GM18858 (cell line): ENCODE results near the gene PDE1C.

Experiments used
- ATAC-seq: cut with Tn5 transposase; IDR thresholded peaks from one replicate; pipeline ENCODE4 v1.9.1; 2021; ENCODE audit not compliant: unreplicated experiment

Gene PDE1C

DNA sequence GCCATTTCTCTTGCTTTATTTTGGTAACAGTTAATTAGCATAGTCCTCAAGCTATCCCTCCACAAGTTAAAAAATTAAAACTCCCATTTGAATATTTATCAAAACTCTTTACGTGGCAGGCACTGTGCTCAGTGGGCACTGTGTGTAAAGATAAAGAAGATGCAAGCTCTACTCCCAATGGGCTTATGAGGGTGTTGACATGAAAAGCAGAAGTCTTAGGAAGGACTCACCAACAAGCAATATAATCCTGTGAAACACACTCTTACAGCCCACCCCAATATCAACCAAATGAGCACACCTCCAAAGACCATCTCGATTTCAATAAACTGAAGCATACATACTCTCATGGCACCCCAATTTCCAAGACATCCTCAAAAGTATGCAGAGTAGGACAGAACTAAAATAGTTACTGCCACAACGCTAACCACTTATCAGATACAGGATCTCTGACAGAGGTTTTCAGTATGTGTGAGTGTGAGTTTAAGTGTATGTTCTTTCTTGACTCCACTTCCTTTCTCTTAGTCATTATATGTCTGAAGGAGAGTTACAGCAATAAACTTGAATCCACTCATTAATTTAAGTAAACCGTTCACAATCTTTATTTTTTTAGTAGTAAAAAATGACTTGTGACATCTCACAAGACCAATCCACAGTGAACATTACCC is 120.0 kb downstream of the PDE1C start:
- ATAC-seq: no peak

DNA sequence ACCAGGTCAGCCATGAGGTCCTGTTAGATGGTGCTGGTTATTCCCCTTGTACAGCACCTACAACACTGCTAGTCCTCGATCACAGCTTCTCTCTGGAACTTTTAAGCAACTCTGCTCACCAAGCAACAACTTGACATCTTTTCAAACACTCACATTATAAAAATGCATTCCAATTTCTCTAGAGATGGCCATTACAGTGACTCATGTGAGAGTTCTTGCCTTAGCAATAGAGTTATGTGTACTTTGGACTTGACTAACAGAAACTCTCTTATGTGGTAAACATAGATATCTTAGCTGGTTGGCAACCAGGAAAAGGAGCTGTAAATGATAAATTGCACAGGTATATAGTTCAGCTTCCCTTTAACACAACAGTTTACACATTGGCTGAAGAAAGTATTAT is 122.2 kb downstream of the PDE1C start:
- ATAC-seq: peak; percentile 43

DNA sequence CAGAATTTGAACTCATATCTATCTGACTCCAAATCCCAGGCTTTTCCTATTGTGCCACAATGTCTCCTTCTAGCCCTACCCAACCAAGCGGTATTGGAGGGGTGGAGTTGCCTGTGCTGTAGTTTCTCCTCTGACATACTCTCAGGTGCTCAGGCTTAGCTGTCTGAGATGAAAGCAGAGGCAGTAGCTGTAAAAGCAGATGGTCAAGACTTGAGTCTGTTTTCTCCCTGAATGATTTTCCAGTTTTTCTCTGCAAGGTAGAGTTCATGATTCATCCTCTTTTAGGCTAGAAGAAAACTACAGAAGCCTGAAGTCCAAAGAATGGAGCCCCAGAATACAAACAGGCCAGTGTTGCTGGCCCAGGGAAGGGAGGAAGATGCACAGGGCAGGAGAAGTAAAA is 130.0 kb downstream of the PDE1C start:
- ATAC-seq: no peak

DNA sequence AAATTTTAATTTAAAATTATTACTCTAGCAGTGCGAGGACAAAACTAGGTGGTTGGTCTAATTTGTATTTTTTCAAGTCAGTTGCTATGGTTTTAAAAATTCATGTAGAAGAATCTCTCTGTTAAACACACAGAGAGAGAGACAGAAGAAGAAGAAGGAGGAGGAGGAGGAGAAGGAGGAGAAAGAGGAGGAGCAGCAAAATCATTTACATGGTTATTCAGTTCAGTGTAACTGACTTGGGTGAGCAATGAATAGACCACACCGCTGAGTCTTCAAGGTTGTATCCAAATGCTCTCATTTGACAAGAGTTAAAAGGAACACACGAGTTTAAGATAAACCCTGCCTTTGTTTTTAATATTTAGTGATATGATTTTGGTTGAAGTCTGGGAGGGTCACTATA is 131.1 kb downstream of the PDE1C start:
- no peak for ATAC-seq

DNA sequence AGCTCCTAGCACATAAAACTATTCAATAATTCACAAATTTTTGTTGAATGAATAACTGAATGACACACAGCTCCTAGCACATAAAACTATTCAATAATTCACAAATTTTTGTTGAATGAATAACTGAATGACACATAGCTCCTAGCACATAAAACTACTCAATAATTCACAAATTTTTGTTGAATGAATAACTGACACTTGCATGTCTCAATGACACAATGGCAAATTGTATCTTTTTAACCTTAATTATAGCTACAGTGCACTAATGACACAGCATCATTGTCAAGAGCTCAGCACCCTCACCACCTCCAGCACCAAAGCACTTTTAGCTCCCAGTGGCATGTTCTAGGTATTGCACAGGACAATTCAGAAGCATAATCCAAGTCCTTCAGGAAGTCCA is 131.6 kb downstream of the PDE1C start:
- no peak for ATAC-seq

DNA sequence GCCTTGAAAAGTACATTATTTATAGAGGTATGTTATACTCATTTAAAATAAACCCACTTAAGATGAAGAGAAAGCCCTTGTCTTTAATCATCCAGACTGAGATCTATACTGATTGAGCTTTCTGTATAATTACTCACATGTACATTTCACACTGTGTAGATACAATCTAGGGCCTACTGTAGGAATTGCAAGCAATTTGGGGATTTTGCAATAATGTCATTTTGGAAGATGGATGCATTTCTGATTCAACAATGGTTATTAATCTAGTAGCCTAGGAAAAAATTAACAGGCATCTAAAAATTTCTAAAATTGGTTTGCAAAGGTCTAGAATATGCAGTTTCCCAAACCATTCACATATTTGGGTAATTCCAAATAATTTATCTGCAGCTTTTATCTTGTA is 132.2 kb downstream of the PDE1C start:
- no peak for ATAC-seq

DNA sequence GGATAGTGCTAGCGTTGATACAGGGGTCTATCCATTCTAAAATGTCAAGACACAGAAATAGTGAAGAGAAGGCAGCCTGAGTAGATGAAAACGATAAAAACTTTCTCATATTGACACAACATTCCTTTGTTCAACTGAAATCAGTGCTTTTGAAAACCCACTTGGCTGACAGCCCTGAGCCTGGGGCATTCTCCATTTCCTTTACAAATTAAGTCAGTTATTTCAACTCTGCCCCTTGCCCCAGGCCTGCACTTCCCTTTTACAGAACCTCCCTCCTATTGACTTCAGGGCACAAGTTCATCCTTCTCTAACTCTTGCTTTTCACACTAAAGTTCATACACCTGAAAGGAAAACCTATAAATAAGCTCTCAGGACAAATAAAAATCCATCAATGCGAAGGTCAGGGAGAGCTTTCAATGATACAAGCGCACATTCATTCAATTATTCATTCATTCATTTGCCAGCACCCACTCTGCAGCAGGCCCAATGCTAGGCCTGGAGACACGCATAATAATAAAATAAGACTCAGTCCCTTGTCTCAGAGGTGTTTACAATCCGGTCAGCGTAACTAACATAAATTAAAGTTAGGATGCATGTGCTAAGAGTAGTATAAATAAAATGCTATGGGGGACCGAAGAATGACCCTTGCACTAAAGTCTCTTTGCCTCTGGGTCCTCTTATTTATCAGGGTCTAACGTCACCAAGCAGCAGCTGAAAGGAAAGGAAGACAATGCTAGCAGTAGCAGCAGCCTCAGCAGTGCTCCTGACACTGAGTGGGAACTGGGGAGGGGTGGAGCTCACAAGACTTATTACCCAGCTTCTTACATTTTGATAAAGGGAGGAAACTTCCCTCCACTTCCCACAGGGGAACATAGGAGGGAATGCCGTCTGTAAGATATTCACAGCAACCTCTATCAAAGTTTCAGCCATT is 134.8 kb downstream of the PDE1C start:
- no peak for ATAC-seq

DNA sequence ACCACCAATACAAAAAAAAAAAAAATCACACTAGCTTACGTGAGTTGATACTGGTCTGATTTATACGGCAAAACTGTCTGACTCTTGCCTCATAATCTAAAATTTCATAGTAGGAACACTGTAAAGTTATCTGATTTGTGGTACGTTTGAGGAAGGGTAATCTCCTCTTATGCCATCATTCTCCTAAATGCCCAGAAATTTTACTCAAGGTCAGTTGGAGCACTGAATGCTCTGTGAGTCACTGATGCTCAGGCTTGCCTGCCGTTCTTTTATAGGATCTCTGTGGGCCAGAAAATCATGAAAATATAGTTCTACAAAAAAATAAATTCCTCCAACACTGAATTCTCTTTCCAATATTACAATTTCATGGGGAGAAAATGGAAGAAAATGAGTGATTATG is 135.7 kb downstream of the PDE1C start:
- ATAC-seq: no peak

DNA sequence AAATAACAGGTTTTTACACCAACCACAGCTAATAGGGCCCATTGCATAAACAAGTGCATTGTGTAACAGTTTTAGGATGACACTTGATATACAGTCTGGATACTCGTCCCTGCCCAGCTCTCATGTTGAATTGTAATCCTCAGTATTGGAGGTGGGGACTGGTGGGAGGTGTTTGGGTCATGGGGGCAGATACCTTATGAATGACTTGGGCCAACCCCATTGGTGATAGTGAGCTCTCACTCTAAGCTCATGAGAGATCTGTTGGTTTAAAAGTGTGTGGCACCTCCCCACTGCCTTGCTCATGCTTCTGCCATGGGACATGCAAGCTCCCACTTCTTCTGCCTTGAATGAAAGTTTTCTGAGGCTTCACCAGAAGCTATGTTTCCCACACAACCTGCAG is 136.7 kb downstream of the PDE1C start:
- ATAC-seq: no peak

DNA sequence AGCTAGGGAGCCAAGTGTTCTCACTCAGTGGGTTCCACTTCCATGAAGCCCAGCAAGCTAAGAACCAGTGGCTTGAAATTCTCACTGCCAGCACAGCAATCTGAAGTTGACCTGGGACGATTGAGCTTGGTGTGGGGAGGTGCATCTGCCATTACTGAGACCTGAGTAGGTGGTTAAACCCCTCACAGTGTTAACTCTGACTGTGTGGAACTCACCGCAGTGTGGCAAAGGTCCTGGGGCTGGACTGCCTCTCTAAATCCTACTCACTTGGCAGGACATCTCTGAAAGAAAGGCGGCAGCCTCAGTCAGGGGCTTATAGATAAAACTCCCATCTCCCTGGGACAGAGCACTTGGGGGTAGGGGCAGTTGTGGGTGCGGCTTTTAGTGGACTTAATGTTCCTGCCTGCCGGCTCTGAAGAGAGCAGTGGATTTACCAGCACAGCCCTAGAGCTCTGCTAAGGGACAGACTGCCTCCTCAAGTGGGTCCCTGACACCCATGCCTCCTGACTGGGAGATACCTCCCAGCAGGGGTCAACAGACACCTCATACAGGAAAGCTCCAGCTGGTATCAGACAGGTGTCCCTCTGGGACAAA is 143.1 kb downstream of the PDE1C start:
- ATAC-seq: no peak

DNA sequence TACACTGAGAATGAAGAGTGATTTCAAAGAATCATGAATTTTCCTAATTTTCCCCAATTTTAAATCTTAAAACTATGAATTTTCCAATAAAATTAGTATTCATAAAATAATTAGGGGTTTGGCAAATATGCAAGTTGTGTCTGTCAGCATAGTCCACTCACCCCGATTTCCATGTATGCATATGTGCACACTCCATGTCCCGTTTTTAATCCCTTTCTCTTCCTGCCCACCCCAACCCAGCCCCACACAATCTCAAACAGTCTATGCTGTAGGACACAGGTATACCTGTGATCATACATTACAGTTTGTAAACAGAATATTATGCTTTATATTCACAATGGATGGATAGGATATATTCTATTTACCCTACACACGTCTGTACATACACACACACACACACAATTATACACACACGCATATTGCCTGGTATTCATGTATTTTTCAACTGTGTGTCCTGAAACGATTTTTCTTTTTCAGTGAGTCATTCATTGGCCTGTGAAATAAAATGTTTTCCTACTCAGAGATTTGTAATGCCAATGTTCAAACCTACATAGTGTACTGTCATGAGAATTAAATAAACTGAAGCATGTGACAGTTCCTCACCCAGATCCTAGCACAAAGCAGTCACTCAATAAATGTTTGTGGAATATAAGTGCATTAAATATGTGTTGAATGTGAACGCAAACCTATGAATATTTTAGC is 144.3 kb downstream of the PDE1C start:
- ATAC-seq: no peak

DNA sequence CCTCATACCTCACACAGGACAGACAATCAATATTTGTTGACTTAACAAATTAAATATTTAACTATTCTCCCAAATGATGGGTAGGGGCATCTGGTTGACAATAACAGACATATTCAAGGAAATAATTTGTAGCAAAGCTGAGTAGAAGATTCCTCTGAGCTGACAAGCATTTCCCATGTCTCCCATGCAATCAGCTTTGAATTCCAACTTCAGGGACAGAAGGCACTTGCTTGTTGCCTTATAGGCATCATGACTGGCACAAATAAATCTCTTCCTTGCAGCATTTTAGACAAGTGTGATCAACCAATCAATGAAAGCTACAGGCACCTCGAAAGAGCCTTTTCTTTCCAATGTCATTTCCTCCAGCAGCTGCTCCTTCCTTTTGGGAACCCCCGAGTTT is 146.0 kb downstream of the PDE1C start:
- no peak for ATAC-seq

DNA sequence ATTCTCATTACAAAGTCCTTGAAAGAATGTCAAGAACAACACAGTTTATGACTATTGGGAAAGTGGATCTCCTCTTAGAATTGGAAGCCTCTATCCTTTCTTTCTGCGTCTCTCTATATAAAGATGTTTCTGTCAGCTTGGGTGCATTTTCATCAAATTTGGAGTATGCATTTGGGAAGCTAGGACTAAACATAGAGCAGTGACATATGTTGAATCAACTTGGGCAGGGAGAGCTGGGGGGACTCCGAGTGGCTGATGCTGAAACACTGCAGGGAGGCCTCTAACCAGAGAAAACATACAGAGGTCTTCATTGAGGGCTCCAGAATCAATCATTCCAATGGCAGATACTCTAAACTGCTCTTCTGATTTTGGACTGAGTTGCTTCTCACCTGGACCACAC is 147.4 kb downstream of the PDE1C start:
- no peak for ATAC-seq

DNA sequence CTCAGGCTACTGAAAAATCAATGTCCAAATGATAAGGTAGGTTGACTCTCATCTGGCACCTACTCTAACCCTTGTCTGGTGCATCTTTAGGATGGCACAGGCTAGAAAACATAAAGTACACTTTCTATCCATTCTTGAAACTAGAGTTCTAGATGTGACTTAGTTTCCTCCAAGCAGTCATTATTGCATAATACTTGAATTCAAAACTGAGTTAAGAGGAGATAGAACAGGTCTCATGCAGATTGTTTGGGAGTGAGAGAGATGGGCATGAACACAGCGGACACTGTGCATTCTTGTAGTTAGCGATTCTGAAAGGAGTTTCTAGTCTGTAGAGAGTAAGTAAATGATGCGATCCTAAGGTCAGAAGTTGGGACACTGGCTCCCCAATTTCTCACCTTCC is 149.2 kb downstream of the PDE1C start:
- no peak for ATAC-seq

DNA sequence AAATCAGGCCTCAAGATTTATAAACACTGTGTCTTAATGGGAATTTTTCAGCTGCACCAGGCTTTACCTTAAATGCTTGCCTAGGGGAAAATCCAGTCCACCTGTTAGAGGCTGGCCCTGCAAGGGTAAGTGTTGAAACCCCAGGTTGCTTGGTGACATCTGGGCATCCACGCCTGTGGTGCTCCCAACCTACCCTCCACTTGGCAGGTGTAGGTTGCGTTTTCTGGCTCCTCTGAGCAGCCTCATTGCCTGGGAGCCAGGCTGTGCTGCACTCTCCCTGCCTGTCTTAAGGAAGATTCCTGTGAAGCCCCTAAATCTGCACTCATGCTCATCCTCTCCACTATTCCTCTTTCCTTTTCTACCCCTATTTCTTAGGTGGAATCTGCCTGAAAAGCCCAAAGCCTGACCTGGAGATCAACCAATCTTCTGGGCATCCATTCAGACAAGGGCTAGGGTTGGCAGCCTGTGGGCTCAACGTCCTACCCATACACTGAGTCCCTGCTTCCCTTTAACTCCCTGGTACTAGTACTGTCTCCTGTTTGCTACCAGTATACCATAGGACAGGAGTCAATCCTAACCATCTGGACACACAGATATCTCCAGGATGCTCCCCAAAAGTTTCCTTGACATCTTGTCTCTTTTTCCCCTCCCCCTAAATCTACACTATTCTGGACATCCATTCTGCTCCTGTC is 150.4 kb downstream of the PDE1C start:
- no peak for ATAC-seq

DNA sequence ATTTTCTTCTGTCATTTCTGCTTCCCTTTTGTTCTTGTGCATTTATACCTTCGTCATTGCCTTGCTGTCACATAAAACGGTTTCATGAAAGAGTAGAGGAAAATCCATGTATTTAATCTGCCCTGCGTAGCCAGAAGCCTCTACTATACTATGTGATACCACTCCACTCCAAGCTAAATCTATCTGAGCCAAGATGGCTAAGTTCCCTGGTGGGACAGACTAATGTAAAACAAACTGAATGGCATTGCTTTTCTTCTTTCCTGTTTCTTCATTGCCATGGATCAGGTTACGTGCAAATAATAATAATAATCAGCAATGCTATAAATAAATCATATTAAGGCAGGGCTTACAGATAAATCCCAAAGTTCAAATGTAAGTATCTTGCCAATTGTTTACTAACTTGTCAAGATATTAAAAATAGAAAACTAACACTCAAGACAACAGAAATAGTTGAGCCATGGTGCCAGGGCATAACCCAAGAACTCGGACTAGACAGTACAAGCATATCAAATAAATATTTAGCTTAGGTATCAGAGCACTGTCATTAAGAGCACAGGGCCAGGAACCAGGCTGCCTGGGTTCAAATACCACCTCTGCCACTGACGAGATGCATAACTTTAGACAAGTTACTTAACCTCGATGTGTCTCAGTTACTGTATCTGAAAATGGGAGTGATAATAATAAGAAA is 151.4 kb downstream of the PDE1C start:
- ATAC-seq: no peak

DNA sequence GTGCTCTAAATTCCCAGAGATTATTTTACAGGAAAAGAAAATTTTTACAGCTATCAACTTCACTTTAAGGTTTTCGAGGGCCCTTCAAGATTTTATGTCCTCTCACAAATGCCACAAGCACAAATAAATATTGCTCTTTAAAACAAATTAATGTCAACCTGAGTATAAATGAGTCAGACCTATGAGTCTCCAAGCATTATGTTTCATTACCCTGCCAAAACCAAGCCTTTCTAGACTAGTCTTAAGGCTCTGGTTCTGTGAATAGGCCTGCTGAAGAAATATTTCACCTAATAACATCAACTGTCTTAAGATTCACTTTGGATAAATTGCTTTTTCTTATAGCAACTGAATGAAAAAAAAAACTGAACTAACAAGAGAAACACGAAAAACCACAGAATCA is 153.0 kb downstream of the PDE1C start:
- ATAC-seq: no peak

DNA sequence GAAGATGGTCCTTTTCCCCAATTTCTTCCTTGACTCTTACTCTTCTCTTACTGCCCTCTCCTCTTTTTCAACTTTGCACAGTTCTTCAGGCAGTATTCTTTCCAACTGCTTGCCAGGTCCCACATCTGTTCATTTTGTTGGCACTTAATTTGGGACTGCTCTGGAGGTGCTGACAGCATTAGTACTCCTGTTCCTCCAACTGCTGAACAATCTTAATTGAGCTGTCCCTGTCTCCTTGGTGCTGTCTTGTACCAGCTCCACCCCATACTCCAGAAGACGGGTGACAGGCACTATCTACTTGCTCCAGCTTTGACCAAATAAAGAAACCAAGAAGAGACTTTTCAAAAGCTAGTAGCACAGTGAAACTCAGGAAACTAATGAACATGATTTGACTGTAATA is 160.0 kb downstream of the PDE1C start:
- no peak for ATAC-seq

DNA sequence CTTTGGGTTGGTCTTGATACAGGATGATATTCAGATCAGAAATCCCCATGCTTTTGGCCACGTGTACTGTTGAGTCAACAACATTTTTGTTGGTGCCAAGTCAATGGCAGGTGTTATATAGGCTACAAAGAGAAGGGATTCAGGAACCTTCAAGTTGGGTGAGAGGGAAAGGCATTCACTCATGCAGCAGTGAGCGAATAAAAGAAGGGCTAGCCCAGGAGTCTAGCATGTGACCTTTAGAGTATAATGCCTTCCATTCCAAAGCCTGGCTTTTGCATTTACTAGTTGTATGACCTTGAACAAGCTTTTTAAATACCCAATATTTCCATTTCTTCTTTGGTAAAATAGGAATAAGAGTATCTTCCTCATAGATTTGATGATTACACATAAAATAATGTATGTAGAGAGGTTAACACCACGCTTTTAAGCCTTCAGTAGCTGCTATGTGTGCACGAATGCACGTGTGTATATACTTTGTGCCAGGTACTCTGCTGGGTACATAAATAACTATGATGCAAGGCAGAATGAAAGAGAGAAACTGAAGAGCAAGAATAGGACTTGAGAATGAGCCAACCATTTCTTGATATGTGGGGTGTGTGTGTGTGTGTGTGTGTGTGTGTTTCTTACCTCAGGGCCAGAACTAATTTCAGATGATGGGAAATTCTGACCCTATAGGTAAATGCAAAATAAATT is 163.6 kb downstream of the PDE1C start:
- no peak for ATAC-seq

DNA sequence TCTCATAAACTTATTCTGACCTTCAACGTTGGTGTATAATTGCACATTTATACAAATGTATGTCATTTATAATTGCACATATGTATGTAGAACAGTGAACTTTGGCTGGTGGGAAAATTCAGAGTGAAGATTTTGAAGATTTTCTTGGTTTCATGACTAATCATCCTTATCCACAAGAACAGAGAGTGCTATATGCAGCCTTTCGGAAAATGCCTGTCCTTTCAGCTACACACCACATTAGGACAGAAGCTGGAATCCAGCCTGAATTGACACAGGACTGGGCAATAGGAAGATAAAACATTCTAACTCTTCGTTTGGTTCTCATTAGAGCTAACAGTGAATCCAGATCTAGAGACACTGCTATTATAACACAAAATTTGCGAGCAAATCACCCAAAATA is 166.2 kb downstream of the PDE1C start:
- ATAC-seq: no peak
